ENCODE results near the gene ZBTB42. TPM values are rescaled to one million over a fixed set of nuclear protein-coding genes. Genes with fewer than 3 reads are reported as not detected.

ZBTB42 gene
- total RNA-seq, 1 experiment from 2014 or later, result 16.5 TPM

DNA sequence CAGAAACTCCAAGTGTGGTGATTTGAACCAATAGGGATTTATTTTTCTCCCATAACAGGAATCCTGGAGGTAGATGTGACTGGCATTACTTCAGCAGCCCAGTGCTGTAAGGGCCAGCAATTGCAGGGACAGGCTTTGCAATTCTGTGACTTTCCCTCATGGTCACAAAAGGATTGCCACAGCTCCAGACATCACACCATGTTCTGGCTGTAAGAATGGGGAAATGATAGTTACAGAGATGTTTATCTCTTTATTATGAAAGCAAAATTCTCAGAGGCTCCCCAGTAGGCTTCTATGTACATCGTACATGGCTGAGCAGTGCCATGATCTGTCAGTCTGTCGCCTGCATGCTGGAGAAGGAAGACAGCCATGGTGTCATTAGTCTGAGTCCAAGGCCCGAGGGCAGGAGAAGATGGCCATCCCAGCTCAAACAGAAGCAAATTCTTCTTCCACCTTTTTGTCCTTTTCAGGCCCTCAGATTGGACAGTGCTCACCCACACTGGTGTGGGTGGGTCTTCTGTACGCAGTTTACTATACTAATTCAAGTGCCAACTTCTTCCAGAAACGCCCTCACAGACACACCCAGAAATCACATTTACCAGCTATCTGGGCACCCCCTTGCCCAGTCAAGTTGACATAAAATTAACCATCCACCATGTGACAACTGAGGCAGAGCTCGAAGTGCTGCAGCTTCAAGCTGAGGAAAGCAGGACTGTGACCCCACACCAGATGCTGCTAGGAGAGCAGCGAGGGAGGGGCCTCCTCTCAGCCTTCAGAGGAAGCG lies 17.2 kb downstream of the ZBTB42 start:
- DNase-seq (ENCODE audit: low read depth, low spot score) (no peak), ATAC-seq (no peak)
- ChIA-PET POLR2A (no interaction called here), CTCF (interaction anchor here (0.6 kb wide), 1 partner anchor 10 kb away, joined by 3 read pairs; no protein-coding TSS in a partner anchor)
- in situ Hi-C loops (cut with HindIII; ENCODE audit: low pct_unique_long_range_greater_than_20kb, low sequenced_read_pairs), result no loop called here
- Histone ChIP-seq H3K9me3 (ENCODE audit: control insufficient read depth, insufficient read depth, low read depth, low read length) (no peaks in the 10 kb centered on the region), H3K4me1 (ENCODE audit: control insufficient read depth, insufficient read depth, low read length) (peaks cover 27% of the 10 kb centered on the region), H3K36me3 (ENCODE audit: control insufficient read depth, insufficient read depth, low read length) (no peaks in the 10 kb centered on the region; the same call in 1 of the 2 replicates), H3K27me3 (ENCODE audit: control insufficient read depth, insufficient read depth, low read length) (no peaks in the 10 kb centered on the region), H3K27ac (ENCODE audit: low read length) (no peak overlapping the region), H3K4me3 (ENCODE audit: low read depth in 2 of 2, low read length in 2 of 2) (no peak overlapping the region)
- TF ChIP-seq CTCF (IDR thresholded peaks at IDR 0.05) (no peak), SIN3A (IDR thresholded peaks at IDR 0.05; ENCODE audit: borderline replicate concordance, insufficient read depth, low read depth, low read length) (no peak), POLR2AphosphoS5 (IDR thresholded peaks at IDR 0.05; ENCODE audit: low read depth, low read length) (no peak), TCF7L2 (IDR thresholded peaks at IDR 0.05; ENCODE audit: low read depth, low read length) (no peak)
- TF ChIP-seq, protein P1, sequence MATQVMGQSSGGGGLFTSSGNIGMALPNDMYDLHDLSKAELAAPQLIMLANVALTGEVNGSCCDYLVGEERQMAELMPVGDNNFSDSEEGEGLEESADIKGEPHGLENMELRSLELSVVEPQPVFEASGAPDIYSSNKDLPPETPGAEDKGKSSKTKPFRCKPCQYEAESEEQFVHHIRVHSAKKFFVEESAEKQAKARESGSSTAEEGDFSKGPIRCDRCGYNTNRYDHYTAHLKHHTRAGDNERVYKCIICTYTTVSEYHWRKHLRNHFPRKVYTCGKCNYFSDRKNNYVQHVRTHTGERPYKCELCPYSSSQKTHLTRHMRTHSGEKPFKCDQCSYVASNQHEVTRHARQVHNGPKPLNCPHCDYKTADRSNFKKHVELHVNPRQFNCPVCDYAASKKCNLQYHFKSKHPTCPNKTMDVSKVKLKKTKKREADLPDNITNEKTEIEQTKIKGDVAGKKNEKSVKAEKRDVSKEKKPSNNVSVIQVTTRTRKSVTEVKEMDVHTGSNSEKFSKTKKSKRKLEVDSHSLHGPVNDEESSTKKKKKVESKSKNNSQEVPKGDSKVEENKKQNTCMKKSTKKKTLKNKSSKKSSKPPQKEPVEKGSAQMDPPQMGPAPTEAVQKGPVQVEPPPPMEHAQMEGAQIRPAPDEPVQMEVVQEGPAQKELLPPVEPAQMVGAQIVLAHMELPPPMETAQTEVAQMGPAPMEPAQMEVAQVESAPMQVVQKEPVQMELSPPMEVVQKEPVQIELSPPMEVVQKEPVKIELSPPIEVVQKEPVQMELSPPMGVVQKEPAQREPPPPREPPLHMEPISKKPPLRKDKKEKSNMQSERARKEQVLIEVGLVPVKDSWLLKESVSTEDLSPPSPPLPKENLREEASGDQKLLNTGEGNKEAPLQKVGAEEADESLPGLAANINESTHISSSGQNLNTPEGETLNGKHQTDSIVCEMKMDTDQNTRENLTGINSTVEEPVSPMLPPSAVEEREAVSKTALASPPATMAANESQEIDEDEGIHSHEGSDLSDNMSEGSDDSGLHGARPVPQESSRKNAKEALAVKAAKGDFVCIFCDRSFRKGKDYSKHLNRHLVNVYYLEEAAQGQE (IDR thresholded peaks at IDR 0.05; ENCODE audit: insufficient read depth in 1 of 2, low read depth in 2 of 2, low read length in 1 of 2), result no peak
- no TSS peak for BruUV-seq (replicated peaks)
- intact Hi-C loops (cut with micrococcal nuclease; ENCODE audit: unreplicated experiment), result no loop called here

DNA sequence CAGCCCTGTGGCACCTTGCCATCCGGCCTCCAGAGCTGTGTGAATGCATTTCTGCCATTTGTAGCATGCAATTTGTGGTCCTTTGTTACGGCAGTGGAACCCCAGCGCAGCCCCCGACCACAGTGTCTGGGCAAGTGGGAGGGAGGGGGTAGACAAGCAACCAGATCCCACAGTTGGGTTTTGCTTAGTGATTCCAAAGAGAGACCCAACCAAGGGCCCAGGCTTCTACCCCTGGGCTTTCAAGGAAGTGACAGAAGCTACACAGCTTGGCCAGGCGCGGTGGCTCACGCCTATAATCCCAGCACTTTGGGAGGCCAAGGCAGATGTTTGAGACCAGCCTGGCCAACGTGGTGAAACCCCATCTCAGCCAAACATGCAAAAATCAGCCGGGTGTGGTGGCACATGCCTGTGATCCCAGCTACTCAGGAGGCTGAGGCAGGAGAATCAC lies 17.8 kb downstream of the ZBTB42 start:
- no peak for TF ChIP-seq CTCF (IDR thresholded peaks at IDR 0.05)
- ChIA-PET CTCF (no interaction called here), POLR2A (no interaction called here)
- Histone ChIP-seq H3K4me1 (ENCODE audit: control insufficient read depth, insufficient read depth, low read length) (peaks cover 27% of the 10 kb centered on the region), H3K36me3 (ENCODE audit: control insufficient read depth, insufficient read depth, low read length) (no peaks in the 10 kb centered on the region; the same call in 1 of the 2 replicates), H3K27me3 (ENCODE audit: control insufficient read depth, insufficient read depth, low read length) (no peaks in the 10 kb centered on the region), H3K9me3 (ENCODE audit: control insufficient read depth, insufficient read depth, low read depth, low read length) (no peaks in the 10 kb centered on the region), H3K27ac (ENCODE audit: low read length) (no peak overlapping the region), H3K4me3 (ENCODE audit: low read depth in 2 of 2, low read length in 2 of 2) (no peak overlapping the region)
- in situ Hi-C loops (cut with HindIII; ENCODE audit: low pct_unique_long_range_greater_than_20kb, low sequenced_read_pairs) (no loop called here), intact Hi-C loops (cut with micrococcal nuclease; ENCODE audit: unreplicated experiment) (no loop called here)
- no peak for ATAC-seq
- DNase-seq (ENCODE audit: low read depth, low spot score), result no peak
- no TSS peak for BruUV-seq (replicated peaks)
